Measurements from ENCODE around the gene SPSB3.

Gene SPSB3

GRCh38 chr16:1782408-1783264 lies at the start of gene SPSB3, which contains the start of gene NUBP2:
Gene SPSB3, minus strand, starts transcription at chr16:1782571. Its CDS starts 1,088 bp downstream, at chr16:1781483.
Gene NUBP2, plus strand, starts transcription at chr16:1782960. Its CDS starts 61 bp downstream, at chr16:1783021.
- DNase-seq (ENCODE audit: low read depth in 1 of 2, low spot score in 1 of 2) = peak; percentile 92 to 99

- no peak for DNase-seq (ENCODE audit: low read depth in 1 of 2, low spot score in 1 of 2)
These were observed 49.1 kb upstream of the SPSB3 start for GRCh38 chr16:1831186-1832075.

GRCh38 chr16:1830213-1830612 lies 47.8 kb upstream of the SPSB3 start:
- DNase-seq (ENCODE audit: low read depth in 1 of 2, low spot score in 1 of 2) = no peak

GRCh38 chr16:1828645-1829410 lies 46.5 kb upstream of the SPSB3 start:
- no peak for DNase-seq (ENCODE audit: low read depth in 1 of 2, low spot score in 1 of 2)

GRCh38 chr16:1826691-1827573 lies 44.6 kb upstream of the SPSB3 start, which contains the start of the genes FAHD1 and HAGH:
Gene FAHD1, plus strand, starts transcription at chr16:1827206. Its CDS starts 33 bp downstream, at chr16:1827239.
Gene HAGH, minus strand, starts transcription at chr16:1826825. Its CDS starts 38 bp downstream, at chr16:1826787.
- peak; percentile 82 to 87 for DNase-seq (ENCODE audit: low read depth in 1 of 2, low spot score in 1 of 2)

- DNase-seq (ENCODE audit: low read depth in 1 of 2, low spot score in 1 of 2) = peak; percentile 10 to 55
These were observed 43.7 kb upstream of the SPSB3 start for GRCh38 chr16:1825864-1826690.

- DNase-seq (ENCODE audit: low read depth in 1 of 2, low spot score in 1 of 2) = no peak
These were observed 43.1 kb upstream of the SPSB3 start for GRCh38 chr16:1825381-1825863.

- no peak for DNase-seq (ENCODE audit: low read depth in 1 of 2, low spot score in 1 of 2)
These were observed 41.5 kb upstream of the SPSB3 start for GRCh38 chr16:1823821-1824220.

GRCh38 chr16:1822801-1823200 lies 40.4 kb upstream of the SPSB3 start:
- DNase-seq (ENCODE audit: low read depth in 1 of 2, low spot score in 1 of 2) = no peak

- no peak for DNase-seq (ENCODE audit: low read depth in 1 of 2, low spot score in 1 of 2)
These were observed 39.7 kb upstream of the SPSB3 start for GRCh38 chr16:1821861-1822611.

- no peak for DNase-seq (ENCODE audit: low read depth in 1 of 2, low spot score in 1 of 2)
These were observed 38.5 kb upstream of the SPSB3 start for GRCh38 chr16:1820946-1821290.

GRCh38 chr16:1820096-1820945 lies 38.0 kb upstream of the SPSB3 start:
- no peak for DNase-seq (ENCODE audit: low read depth in 1 of 2, low spot score in 1 of 2)

- no peak for DNase-seq (ENCODE audit: low read depth in 1 of 2, low spot score in 1 of 2)
These were observed 37.2 kb upstream of the SPSB3 start for GRCh38 chr16:1819611-1820010.

GRCh38 chr16:1818873-1819525 lies 36.6 kb upstream of the SPSB3 start:
- DNase-seq (ENCODE audit: low read depth in 1 of 2, low spot score in 1 of 2) = no peak

GRCh38 chr16:1818204-1818872 lies 36.0 kb upstream of the SPSB3 start:
- no peak for DNase-seq (ENCODE audit: low read depth in 1 of 2, low spot score in 1 of 2)

- no peak for DNase-seq (ENCODE audit: low read depth in 1 of 2, low spot score in 1 of 2)
These were observed 35.3 kb upstream of the SPSB3 start for GRCh38 chr16:1817716-1818115.

Measured in activated CD4-positive, alpha-beta T cell treated with anti-CD3 and anti-CD28 coated beads, Interleukin-2, amount 50 U/mL, for 24 hours (primary cell).